ENCODE results near the gene SP110. TPM values are rescaled to one million over a fixed set of nuclear protein-coding genes. Genes with fewer than 3 reads are reported as not detected.

SP110 gene
- total RNA-seq, 1 experiment from 2014 or later, result 11.0 TPM

DNA sequence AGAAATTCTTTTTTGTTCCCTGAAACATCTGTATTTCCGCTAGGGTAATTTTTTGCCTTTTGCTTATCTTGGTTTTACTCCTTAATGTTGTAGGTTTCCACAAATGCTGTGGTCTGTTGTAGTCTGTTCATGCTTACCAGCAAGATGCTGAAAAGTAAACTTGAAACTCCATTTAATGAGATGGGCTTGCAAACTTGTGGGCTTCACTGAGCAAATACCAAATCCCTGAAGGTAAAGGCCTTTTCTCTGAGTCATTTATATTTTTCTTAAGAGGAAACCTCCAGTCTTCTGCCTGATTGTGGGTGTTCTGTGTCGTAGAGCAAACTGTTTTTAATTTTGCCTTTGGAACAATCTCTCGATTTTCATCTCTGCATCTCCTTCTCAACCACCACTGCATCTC, 15.1 kb upstream of the SP110 start:
- no TSS peak for BruUV-seq (replicated peaks)
- Histone ChIP-seq H3K36me3 (ENCODE audit: insufficient read depth, low read length, poor library complexity, severe bottlenecking) (no peaks in the 10 kb centered on the region), H3K9me3 (ENCODE audit: low read depth, low read length, poor library complexity, severe bottlenecking) (peaks cover 7% of the 10 kb centered on the region), H3K4me1 (ENCODE audit: insufficient read depth, low read length, poor library complexity, severe bottlenecking) (no peaks in the 10 kb centered on the region), H3K4me3 (ENCODE audit: low read depth, low read length, poor library complexity, severe bottlenecking) (no peak overlapping the region), H3K27ac (ENCODE audit: low read depth, low read length, poor library complexity, severe bottlenecking) (no peak overlapping the region), H3K27me3 (replicated peaks; ENCODE audit: insufficient read depth, low read depth, low read length, poor library complexity) (no peaks in the 10 kb centered on the region)
- POLR2A ChIA-PET (ENCODE audit: low non-redundant PET), result no interaction called here
- intact Hi-C loops (cut with micrococcal nuclease; ENCODE audit: unreplicated experiment), result no loop called here
- CTCF ChIA-PET, result no interaction called here
- no peak for DNase-seq (ENCODE audit: low spot score)
- TF ChIP-seq EZH2 (IDR thresholded peaks at IDR 0.05; ENCODE audit: borderline replicate concordance, low read depth, low read length, poor library complexity, severe bottlenecking), result no peak
- TF ChIP-seq, protein P1, sequence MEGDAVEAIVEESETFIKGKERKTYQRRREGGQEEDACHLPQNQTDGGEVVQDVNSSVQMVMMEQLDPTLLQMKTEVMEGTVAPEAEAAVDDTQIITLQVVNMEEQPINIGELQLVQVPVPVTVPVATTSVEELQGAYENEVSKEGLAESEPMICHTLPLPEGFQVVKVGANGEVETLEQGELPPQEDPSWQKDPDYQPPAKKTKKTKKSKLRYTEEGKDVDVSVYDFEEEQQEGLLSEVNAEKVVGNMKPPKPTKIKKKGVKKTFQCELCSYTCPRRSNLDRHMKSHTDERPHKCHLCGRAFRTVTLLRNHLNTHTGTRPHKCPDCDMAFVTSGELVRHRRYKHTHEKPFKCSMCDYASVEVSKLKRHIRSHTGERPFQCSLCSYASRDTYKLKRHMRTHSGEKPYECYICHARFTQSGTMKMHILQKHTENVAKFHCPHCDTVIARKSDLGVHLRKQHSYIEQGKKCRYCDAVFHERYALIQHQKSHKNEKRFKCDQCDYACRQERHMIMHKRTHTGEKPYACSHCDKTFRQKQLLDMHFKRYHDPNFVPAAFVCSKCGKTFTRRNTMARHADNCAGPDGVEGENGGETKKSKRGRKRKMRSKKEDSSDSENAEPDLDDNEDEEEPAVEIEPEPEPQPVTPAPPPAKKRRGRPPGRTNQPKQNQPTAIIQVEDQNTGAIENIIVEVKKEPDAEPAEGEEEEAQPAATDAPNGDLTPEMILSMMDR (conservative IDR thresholded peaks at IDR 0.05; ENCODE audit: low read depth, low read length), result no peak

DNA sequence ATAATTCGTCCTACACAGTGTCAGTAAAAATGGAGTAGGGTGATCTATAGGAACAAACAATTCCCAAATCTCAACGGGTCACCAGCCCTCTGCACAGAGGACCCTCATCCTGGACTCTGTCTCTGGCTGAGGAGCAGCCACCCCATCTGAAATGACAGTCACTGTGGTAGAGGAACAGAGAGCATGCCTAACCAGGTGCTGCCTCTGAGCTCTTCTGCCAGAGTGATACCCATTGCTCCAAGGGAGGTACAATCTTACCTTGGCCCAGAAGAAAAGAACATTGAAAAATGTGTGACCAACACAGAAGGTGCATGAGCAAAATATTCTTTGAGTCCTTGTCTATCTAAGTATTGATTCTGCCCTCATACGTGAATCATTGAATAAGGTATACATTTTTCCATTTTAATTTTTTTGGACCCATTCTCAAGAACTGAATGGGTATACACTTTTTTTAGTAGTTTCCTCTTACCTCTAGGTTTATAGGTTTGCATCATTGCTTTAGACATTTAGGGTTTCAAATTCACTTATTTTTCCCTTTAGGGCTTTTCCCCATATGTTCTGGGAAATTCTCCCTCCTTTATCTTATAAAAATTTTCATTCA, 14.4 kb upstream of the SP110 start:
- no peaks in the 10 kb centered on the region for H3K27me3 ChIP-seq (replicated peaks; ENCODE audit: insufficient read depth, low read depth, low read length, poor library complexity)
- POLR2A ChIA-PET (ENCODE audit: low non-redundant PET), result no interaction called here
- no peak for DNase-seq (ENCODE audit: low spot score)
- no TSS peak for BruUV-seq (replicated peaks)
- CTCF ChIA-PET, result no interaction called here
- TF ChIP-seq EZH2 (IDR thresholded peaks at IDR 0.05; ENCODE audit: borderline replicate concordance, low read depth, low read length, poor library complexity, severe bottlenecking), result no peak
- TF ChIP-seq, protein P1 (conservative IDR thresholded peaks at IDR 0.05; ENCODE audit: low read depth, low read length), result no peak
- H3K4me1 ChIP-seq (ENCODE audit: insufficient read depth, low read length, poor library complexity, severe bottlenecking), result no peaks in the 10 kb centered on the region
- H3K36me3 ChIP-seq (ENCODE audit: insufficient read depth, low read length, poor library complexity, severe bottlenecking), result no peaks in the 10 kb centered on the region
- intact Hi-C loops (cut with micrococcal nuclease; ENCODE audit: unreplicated experiment), result no loop called here
- no peak overlapping the region for H3K4me3 ChIP-seq (ENCODE audit: low read depth, low read length, poor library complexity, severe bottlenecking)
- H3K9me3 ChIP-seq (ENCODE audit: low read depth, low read length, poor library complexity, severe bottlenecking), result peaks cover 7% of the 10 kb centered on the region
- H3K27ac ChIP-seq (ENCODE audit: low read depth, low read length, poor library complexity, severe bottlenecking), result no peak overlapping the region

DNA sequence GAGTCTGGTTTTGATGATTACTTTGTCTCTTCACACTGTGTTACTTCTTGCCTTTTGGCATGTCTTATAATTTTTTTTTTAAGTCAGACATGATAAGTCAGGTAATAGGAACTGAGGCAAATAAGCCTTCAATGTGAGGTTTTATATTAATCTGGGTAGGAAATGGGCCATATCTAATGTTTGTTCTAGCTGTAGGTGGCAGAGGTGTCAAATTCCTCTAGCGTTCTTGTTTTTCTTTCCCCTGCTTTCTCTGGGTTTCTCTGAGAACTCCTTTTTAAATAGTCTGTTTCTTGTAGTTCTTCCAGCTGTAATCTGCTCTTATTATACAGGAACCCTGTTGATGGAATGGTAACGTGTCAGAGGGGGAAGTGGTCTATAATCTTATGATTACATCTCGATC, 11.5 kb upstream of the SP110 start:
- POLR2A ChIA-PET (ENCODE audit: low non-redundant PET), result no interaction called here
- peaks cover 7% of the 10 kb centered on the region for H3K9me3 ChIP-seq (ENCODE audit: low read depth, low read length, poor library complexity, severe bottlenecking)
- no peaks in the 10 kb centered on the region for H3K4me1 ChIP-seq (ENCODE audit: insufficient read depth, low read length, poor library complexity, severe bottlenecking)
- no peak overlapping the region for H3K4me3 ChIP-seq (ENCODE audit: low read depth, low read length, poor library complexity, severe bottlenecking)
- no peak for DNase-seq (ENCODE audit: low spot score)
- BruUV-seq (replicated peaks), result no TSS peak
- intact Hi-C loops (cut with micrococcal nuclease; ENCODE audit: unreplicated experiment), result no loop called here
- TF ChIP-seq EZH2 (IDR thresholded peaks at IDR 0.05; ENCODE audit: borderline replicate concordance, low read depth, low read length, poor library complexity, severe bottlenecking), result no peak
- TF ChIP-seq, protein P1 (conservative IDR thresholded peaks at IDR 0.05; ENCODE audit: low read depth, low read length), result no peak
- H3K36me3 ChIP-seq (ENCODE audit: insufficient read depth, low read length, poor library complexity, severe bottlenecking), result no peaks in the 10 kb centered on the region
- no peaks in the 10 kb centered on the region for H3K27me3 ChIP-seq (replicated peaks; ENCODE audit: insufficient read depth, low read depth, low read length, poor library complexity)
- H3K27ac ChIP-seq (ENCODE audit: low read depth, low read length, poor library complexity, severe bottlenecking), result no peak overlapping the region
- CTCF ChIA-PET, result no interaction called here
